ENCODE data around the gene CENPS. TPM values are rescaled to one million over a fixed set of nuclear protein-coding genes. Genes with fewer than 3 reads are reported as not detected.
A peak's percentile ranks its signal among the peaks of the same experiment; 100 is the strongest.
"Not testable (repeated sequence)": the region's sequence is repeated elsewhere in the genome, so short reads cannot be mapped to it uniquely, and the experiment has no call there.

Gene CENPS
- total and polyA plus RNA-seq, 2 donors (not counting 1 experiment from before 2014, with no cell fraction given), result 3.1 to 10.9 TPM

DNA sequence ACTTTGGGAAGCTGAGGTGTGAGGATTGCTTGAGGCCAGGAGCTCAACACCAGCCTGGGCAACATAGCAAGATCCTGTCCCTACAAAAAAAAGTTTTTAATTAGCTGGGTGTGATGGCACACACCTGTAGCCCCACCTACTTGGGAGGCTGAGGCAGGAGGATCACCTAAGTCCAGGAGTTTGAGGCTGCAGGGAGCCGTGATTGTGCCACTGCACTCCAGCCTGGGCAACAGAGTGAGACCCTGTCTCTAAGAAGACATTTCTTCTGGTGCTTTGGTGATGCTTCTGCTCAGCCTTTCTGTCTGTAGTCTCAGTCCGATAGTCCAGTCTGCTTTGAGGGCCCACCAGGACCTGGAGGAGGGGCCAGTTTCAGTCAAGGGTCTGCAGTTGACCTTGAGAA, 23.0 kb upstream of the CENPS start:
- intact Hi-C loops (cut with micrococcal nuclease), result no loop called here
- CTCF ChIA-PET, result no interaction called here

DNA sequence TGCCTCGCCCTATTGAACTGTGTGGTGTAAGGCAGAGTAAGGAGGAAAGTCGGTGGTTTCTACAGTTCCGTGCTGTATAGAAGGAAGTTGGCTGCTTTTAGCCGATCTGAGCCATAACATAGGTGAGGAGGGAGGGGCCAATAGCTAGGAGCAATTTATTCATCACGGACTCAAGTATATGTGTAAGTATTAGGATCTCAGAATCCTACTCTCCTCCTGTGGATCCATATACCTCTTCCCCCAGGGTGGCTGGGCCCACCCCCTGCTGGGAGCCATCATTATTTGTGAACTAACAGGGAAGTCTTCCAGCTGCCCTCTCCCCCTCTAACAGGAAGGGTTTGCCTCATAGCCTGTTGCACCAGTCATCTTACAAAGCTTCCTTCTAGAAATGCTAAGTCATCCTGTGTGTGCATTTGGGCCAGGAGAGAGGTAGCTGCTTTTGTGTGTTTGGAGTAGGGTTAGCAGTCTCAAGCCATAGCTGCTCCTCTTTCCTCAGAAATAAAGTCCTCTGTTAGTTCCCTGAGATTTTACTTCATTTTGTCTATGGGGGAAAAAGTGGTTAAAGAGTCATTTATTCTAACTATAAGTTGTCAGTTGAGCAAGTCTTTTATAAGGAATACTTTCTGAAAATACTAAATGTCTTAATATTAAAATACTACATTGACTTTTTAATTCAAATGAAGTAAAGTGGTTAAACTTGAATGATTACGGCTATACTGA, 14.9 kb upstream of the CENPS start:
- Mint-ChIP-seq H3K27me3 (no peaks in the 10 kb centered on the region), H3K4me1 (peaks cover 4% of the 10 kb centered on the region), H3K4me3 (no peak overlapping the region), H3K9me3 (ENCODE audit: insufficient read depth) (no peaks in the 10 kb centered on the region), H3K27ac (peak overlapping the region; percentile 2)
- no peak overlapping the region for H3K9ac ChIP-seq (ENCODE audit: low read length)
- H3K4me3 ChIP-seq (ENCODE audit: control extremely low read depth in 1 of 5, extremely low read depth in 1 of 5, insufficient read depth in 1 of 5, low read depth in 2 of 5, low read length in 4 of 5), result no peak overlapping the region
- TF ChIP-seq EZH2 (IDR thresholded peaks at IDR 0.05; ENCODE audit: borderline replicate concordance, insufficient read depth, low read depth, low read length, poor library complexity, severe bottlenecking), result no peak
- TF ChIP-seq, protein P1, sequence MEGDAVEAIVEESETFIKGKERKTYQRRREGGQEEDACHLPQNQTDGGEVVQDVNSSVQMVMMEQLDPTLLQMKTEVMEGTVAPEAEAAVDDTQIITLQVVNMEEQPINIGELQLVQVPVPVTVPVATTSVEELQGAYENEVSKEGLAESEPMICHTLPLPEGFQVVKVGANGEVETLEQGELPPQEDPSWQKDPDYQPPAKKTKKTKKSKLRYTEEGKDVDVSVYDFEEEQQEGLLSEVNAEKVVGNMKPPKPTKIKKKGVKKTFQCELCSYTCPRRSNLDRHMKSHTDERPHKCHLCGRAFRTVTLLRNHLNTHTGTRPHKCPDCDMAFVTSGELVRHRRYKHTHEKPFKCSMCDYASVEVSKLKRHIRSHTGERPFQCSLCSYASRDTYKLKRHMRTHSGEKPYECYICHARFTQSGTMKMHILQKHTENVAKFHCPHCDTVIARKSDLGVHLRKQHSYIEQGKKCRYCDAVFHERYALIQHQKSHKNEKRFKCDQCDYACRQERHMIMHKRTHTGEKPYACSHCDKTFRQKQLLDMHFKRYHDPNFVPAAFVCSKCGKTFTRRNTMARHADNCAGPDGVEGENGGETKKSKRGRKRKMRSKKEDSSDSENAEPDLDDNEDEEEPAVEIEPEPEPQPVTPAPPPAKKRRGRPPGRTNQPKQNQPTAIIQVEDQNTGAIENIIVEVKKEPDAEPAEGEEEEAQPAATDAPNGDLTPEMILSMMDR (IDR thresholded peaks at IDR 0.05), result no peak
- peak overlapping the region; percentile 14 for H2AFZ ChIP-seq (ENCODE audit: insufficient read depth, low read depth, low read length, poor library complexity, severe bottlenecking)
- POLR2A ChIA-PET, result no interaction called here
- no peaks in the 10 kb centered on the region for H3K79me2 ChIP-seq (ENCODE audit: control insufficient read depth, insufficient read depth, low read length)
- H3K9me3 ChIP-seq (ENCODE audit: control extremely low read depth in 1 of 3, control insufficient read depth in 2 of 3, insufficient read depth in 1 of 3, low read length in 2 of 3), result no peaks in the 10 kb centered on the region
- H3K36me3 ChIP-seq (replicated peaks in 1 of 2; ENCODE audit: control extremely low read depth in 1 of 2, control insufficient read depth in 1 of 2, extremely low read depth in 1 of 2, insufficient read depth in 2 of 2, low read length in 1 of 2), result peaks cover 0 to 56% of the 10 kb centered on the region in 2 experiments
- no peak for ATAC-seq (ENCODE audit: low read depth)
- H3K4me2 ChIP-seq (replicated peaks; ENCODE audit: low read depth, low read length, poor library complexity, severe bottlenecking), result no peak overlapping the region
- intact Hi-C loops (cut with micrococcal nuclease), result no loop called here
- DNase-seq, result peak; percentile 17
- CTCF ChIA-PET, result no interaction called here
- H3K4me1 ChIP-seq (ENCODE audit: control insufficient read depth in 2 of 2, insufficient read depth in 2 of 2, low read length in 2 of 2), result no peaks in the 10 kb centered on the region
- no peaks in the 10 kb centered on the region for H4K20me1 ChIP-seq (ENCODE audit: control insufficient read depth, insufficient read depth, low read length, poor library complexity, severe bottlenecking)
- 10% methylated on average over 2 of the region's 6 CpGs for WGBS (ENCODE audit: insufficient coverage)
- peak overlapping the region in 1 of 2 donors; percentile 8 for H3K27ac ChIP-seq (ENCODE audit: low read length in 2 of 2)
- H3K27me3 ChIP-seq (replicated peaks in 1 of 4; ENCODE audit: control extremely low read depth in 1 of 4, control insufficient read depth in 3 of 4, insufficient read depth in 4 of 4, low read length in 3 of 4), result no peaks in the 10 kb centered on the region

More for the DNA sequence above, 23.0 kb upstream of the CENPS start:
- 100% methylated on average over 2 of the region's 2 CpGs for WGBS (ENCODE audit: insufficient coverage)
- Mint-ChIP-seq H3K27ac (no peak overlapping the region), H3K4me1 (no peaks in the 10 kb centered on the region), H3K9me3 (ENCODE audit: insufficient read depth) (no peaks in the 10 kb centered on the region), H3K4me3 (no peak overlapping the region), H3K27me3 (no peaks in the 10 kb centered on the region)
- no peaks in the 10 kb centered on the region for H3K27me3 ChIP-seq (replicated peaks in 1 of 4; ENCODE audit: control extremely low read depth in 1 of 4, control insufficient read depth in 3 of 4, insufficient read depth in 4 of 4, low read length in 3 of 4)
- peaks cover 2 to 63% of the 10 kb centered on the region in 2 experiments for H3K36me3 ChIP-seq (replicated peaks in 1 of 2; ENCODE audit: control extremely low read depth in 1 of 2, control insufficient read depth in 1 of 2, extremely low read depth in 1 of 2, insufficient read depth in 2 of 2, low read length in 1 of 2)
- H2AFZ ChIP-seq (ENCODE audit: insufficient read depth, low read depth, low read length, poor library complexity, severe bottlenecking), result no peak overlapping the region
- H3K4me3 ChIP-seq (ENCODE audit: control extremely low read depth in 1 of 5, extremely low read depth in 1 of 5, insufficient read depth in 1 of 5, low read depth in 2 of 5, low read length in 4 of 5), result no peak overlapping the region
- TF ChIP-seq EZH2 (IDR thresholded peaks at IDR 0.05; ENCODE audit: borderline replicate concordance, insufficient read depth, low read depth, low read length, poor library complexity, severe bottlenecking), result no peak
- TF ChIP-seq, protein P1 (IDR thresholded peaks at IDR 0.05), result no peak
- H4K20me1 ChIP-seq (ENCODE audit: control insufficient read depth, insufficient read depth, low read length, poor library complexity, severe bottlenecking), result no peaks in the 10 kb centered on the region
- H3K79me2 ChIP-seq (ENCODE audit: control insufficient read depth, insufficient read depth, low read length), result no peaks in the 10 kb centered on the region
- POLR2A ChIA-PET, result no interaction called here
- no peaks in the 10 kb centered on the region for H3K4me1 ChIP-seq (ENCODE audit: control insufficient read depth in 2 of 2, insufficient read depth in 2 of 2, low read length in 2 of 2)
- no peak for ATAC-seq (ENCODE audit: low read depth)
- no peak overlapping the region for H3K27ac ChIP-seq (ENCODE audit: low read length in 2 of 2)
- no peak for DNase-seq
- no peak overlapping the region for H3K9ac ChIP-seq (ENCODE audit: low read length)
- H3K9me3 ChIP-seq (ENCODE audit: control extremely low read depth in 1 of 3, control insufficient read depth in 2 of 3, insufficient read depth in 1 of 3, low read length in 2 of 3), result no peaks in the 10 kb centered on the region
- H3K4me2 ChIP-seq (replicated peaks; ENCODE audit: low read depth, low read length, poor library complexity, severe bottlenecking), result no peak overlapping the region

DNA sequence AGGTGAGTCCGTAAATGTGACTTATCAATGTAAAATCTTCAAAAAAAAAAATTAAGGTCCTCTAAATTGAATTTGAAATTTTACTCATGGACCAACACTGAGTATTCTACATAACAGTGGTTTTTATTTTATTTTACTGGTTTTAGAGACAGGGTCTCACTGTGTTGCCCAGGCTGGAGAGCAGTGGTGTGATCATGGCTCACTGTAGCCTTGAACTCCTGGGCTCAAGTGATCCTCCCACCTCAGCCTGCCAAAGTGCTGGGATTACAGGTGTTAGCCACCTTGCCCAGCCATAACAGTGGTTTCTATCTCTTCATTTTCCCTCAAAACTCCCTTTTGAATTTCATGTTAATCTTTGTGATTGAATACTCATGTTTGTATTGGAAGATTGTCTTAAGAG, 14.3 kb upstream of the CENPS start:
- DNase-seq; intact Hi-C loops (cut with micrococcal nuclease); H3K27me3 ChIP-seq (replicated peaks in 1 of 4; ENCODE audit: control extremely low read depth in 1 of 4, control insufficient read depth in 3 of 4, insufficient read depth in 4 of 4, low read length in 3 of 4); H3K27ac ChIP-seq (ENCODE audit: low read length in 2 of 2); CTCF ChIA-PET; H3K4me1 Mint-ChIP-seq; H3K9ac ChIP-seq (ENCODE audit: low read length); H3K79me2 ChIP-seq (ENCODE audit: control insufficient read depth, insufficient read depth, low read length); H2AFZ ChIP-seq (ENCODE audit: insufficient read depth, low read depth, low read length, poor library complexity, severe bottlenecking); H3K27me3 Mint-ChIP-seq; H4K20me1 ChIP-seq (ENCODE audit: control insufficient read depth, insufficient read depth, low read length, poor library complexity, severe bottlenecking); H3K27ac Mint-ChIP-seq; H3K9me3 ChIP-seq (ENCODE audit: control extremely low read depth in 1 of 3, control insufficient read depth in 2 of 3, insufficient read depth in 1 of 3, low read length in 2 of 3); POLR2A ChIA-PET; H3K4me3 Mint-ChIP-seq; H3K4me1 ChIP-seq (ENCODE audit: control insufficient read depth in 2 of 2, insufficient read depth in 2 of 2, low read length in 2 of 2); H3K4me2 ChIP-seq (replicated peaks; ENCODE audit: low read depth, low read length, poor library complexity, severe bottlenecking); H3K9me3 Mint-ChIP-seq (ENCODE audit: insufficient read depth); ATAC-seq (ENCODE audit: low read depth); H3K4me3 ChIP-seq (ENCODE audit: control extremely low read depth in 1 of 5, extremely low read depth in 1 of 5, insufficient read depth in 1 of 5, low read depth in 2 of 5, low read length in 4 of 5): not testable (repeated sequence)
- H3K36me3 ChIP-seq (replicated peaks in 1 of 2; ENCODE audit: control extremely low read depth in 1 of 2, control insufficient read depth in 1 of 2, extremely low read depth in 1 of 2, insufficient read depth in 2 of 2, low read length in 1 of 2), result peaks cover 0 to 52% of the 10 kb centered on the region in 2 experiments
- WGBS (ENCODE audit: insufficient coverage), result no CpG with 5 or more reads among the region's 1 CpG

Measured in B cell (primary cell).